PC-9 (cell line): ENCODE data around the gene CRELD2.

Experiments
- EZH2 ChIP-seq: fragments of 200-600 bp; sonication (generic); IDR thresholded peaks from 2 replicates; pipeline ENCODE4 v1.8.0; 2017; ENCODE audit warnings: antibody characterized with exemption, low read depth
- TF ChIP-seq, protein P1 (sequence below): fragments of 200-600 bp; sonication (generic); conservative IDR thresholded peaks from 2 replicates; pipeline ENCODE4 v1.6.1; 2017; ENCODE audit warnings: mixed run types, antibody characterized with exemption, mild to moderate bottlenecking, moderate library complexity

DNA sequence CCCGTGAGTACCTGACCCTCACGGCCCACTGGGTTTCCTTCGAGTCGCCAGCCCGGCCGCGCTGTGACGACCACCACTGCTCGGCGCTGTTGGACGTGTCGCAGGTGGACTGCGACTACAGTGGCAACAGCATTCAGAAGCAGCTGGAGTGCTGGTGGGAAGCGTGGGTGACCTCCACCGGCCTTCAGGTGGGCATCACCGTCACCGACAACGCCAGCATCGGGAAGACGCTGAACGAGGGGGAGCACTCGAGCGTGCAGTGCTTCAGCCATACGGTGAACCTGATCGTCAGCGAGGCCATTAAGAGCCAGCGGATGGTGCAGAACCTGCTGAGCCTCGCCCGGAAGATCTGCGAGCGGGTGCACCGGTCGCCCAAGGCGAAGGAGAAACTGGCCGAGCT, 32.6 kb upstream of the CRELD2 start:
- TF ChIP-seq, protein P1, sequence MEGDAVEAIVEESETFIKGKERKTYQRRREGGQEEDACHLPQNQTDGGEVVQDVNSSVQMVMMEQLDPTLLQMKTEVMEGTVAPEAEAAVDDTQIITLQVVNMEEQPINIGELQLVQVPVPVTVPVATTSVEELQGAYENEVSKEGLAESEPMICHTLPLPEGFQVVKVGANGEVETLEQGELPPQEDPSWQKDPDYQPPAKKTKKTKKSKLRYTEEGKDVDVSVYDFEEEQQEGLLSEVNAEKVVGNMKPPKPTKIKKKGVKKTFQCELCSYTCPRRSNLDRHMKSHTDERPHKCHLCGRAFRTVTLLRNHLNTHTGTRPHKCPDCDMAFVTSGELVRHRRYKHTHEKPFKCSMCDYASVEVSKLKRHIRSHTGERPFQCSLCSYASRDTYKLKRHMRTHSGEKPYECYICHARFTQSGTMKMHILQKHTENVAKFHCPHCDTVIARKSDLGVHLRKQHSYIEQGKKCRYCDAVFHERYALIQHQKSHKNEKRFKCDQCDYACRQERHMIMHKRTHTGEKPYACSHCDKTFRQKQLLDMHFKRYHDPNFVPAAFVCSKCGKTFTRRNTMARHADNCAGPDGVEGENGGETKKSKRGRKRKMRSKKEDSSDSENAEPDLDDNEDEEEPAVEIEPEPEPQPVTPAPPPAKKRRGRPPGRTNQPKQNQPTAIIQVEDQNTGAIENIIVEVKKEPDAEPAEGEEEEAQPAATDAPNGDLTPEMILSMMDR: no peak
- TF ChIP-seq EZH2: no peak
